PC-3 (cell line): Measurements from ENCODE around the gene ZFYVE27.

ENCODE experiments used
- CTCF ChIP-seq: fragments of 300-600 bp; sonication (generic); conservative IDR thresholded peaks from 2 replicates; pipeline ENCODE4 v1.5.1; 2017; ENCODE audit warnings: antibody characterized with exemption, low read depth, mild to moderate bottlenecking, low read length
- EZH2 ChIP-seq: fragments of 300-600 bp; sonication (generic); IDR thresholded peaks from one replicate; pipeline ENCODE4 v1.6.1; 2017; ENCODE audit warnings: antibody characterized with exemption, mild to moderate bottlenecking, low read length; ENCODE audit not compliant: unreplicated experiment

GRCh38 chr10:97795886-97796285 is 59.0 kb downstream of the ZFYVE27 start:
- TF ChIP-seq CTCF = peak; percentile 30; the same call in 1 of the 2 replicates
- no peak for TF ChIP-seq EZH2
